GOT3 (cell line): ENCODE data around the gene RNASEH2A.
"Not testable (repeated sequence)": the region's sequence is repeated elsewhere in the genome, so short reads cannot be mapped to it uniquely, and the experiment has no call there.

Experiments used
- DNase-seq: peaks from one replicate; lab custom pipeline; 2025; ENCODE audit warnings: mixed read lengths; lab: John Stamatoyannopoulos, UW

Gene RNASEH2A

DNA sequence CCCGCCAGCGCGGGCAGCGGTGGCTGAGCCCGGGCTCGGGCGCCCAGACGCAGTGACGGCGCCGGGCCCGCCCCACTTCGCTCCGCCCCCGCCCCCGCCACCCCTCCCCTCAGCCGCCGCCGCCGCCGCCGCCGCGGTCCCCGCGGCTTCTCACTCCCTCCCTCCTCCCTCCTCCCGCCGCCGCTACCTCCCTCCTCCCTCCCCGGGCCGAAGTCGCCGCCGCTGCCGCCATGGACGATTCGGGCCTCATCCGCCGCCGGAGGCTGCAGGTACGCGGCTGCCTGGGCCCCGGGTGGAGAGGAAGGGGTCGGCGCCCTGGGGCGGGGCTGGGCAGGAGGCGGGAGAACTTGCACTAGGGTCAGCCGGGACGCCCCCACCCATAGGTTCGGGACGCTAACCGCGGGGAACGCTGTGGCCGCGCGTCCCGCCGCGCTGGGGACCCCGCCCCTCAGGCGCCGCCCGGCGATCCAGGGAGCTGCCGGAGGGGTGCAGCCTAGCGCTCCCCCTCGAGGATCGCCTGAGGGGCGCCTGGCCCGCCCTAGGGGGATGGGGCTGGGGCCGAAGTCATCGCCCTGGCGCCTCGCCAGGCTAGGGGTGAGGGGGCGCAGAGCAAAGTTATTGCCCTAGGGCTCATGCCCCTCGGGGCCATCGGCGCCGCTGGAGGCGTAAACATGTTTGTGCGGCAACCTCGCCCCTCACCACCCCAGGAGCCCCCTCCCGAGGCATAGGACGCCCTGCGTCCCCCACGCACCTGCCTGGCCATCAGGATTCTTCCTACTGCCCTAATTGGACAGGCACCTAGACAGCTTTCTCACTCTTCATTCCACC, 27.6 kb downstream of the RNASEH2A start:
- no peak for DNase-seq

DNA sequence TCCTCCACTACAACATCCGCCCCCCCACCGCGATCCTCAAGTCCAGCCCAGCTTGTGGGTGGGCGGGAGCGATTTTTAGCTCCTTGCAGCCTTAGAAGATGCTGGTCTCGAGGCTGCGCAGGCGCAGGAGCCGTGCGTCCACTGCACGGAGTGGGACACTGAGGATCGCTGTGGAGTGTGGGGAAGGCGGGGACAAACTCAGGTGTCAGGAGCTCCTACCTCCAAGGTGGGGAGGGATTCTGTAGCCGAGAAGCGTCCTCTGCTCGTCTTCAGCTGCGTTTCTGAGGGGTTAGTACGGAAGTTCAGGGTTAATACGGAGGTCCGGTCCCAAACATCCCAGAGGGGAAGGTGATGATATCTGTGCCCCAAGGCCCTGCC, 28.2 kb downstream of the RNASEH2A start, which contains the start of gene RTBDN:
Gene RTBDN (minus strand): TSS at position 14 of the 378 bp plus-strand sequence. CDS start 4,600 bp downstream, outside the sequence.
- no peak for DNase-seq

DNA sequence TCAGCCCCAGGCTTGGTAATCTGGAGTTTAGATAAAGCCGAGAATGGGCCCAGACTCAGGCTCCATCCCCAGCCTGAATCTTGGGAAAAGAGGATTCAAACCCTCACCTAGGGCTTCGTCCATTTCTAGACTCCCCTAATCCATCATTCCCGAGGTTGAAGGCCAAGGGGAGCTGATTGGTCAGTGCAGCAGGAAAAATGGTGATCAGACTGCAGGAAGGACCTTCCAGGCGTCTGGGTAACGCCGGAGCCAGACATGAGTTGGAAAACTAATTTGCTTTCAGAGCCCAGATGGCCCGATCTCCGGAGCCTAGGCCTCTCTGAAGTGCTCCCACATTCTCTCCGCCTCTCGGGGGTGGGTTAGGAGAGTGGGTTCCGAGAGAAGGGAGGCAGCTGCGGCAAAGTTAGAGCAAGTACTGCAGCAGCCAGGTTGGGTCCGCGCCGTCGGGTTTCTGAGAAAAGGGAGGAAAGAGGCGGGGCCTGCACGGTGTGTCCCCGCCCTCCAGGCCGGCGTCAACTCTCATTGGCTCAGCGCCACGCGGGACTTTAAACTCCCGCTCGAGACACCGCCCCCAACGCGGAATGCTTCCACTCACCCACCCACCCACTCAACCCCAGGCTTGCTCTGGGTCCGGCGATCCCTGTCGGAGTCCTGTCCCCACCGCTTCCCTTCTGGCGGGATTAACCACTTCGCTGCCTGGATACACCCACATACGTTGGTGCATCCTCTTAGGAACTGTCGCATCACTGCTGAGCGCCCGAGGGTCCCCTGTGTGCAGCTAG, 28.8 kb downstream of the RNASEH2A start:
- DNase-seq: no peak

DNA sequence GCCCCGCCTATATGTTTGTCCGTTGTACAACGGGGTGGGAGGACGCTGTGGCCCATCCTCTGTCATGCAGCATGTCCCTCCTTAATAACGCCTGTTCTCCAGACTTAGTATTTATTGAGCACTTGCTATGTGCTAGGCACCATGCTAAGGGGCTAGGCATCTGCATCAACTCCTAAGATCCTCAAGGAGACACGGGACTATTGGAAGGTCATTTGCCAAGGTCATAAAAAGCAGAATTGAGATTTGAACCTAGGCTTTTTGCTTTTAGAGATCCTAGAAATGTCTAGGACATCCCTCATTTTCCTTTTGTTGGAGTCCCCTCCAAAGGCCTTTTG, 30.1 kb downstream of the RNASEH2A start:
- DNase-seq: no peak

DNA sequence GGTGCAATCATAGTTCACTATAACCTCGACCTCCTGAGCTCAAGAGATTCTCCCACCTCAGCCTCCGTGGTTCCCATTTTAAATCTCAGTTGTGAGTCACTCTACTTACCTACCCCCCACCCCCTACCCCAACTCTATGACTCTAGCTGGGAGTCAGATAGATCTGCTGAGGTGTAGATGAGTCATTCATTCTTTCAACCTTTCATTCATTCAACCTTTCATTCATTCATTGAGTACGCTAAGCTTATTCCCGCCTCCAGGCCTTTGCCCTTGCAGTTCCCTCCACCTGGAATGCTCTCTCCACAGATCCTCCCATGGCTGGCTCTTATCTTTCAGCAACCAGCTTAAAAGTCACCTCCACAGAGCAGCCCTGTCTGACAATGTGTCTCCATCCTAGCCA, 30.8 kb downstream of the RNASEH2A start:
- DNase-seq: no peak

DNA sequence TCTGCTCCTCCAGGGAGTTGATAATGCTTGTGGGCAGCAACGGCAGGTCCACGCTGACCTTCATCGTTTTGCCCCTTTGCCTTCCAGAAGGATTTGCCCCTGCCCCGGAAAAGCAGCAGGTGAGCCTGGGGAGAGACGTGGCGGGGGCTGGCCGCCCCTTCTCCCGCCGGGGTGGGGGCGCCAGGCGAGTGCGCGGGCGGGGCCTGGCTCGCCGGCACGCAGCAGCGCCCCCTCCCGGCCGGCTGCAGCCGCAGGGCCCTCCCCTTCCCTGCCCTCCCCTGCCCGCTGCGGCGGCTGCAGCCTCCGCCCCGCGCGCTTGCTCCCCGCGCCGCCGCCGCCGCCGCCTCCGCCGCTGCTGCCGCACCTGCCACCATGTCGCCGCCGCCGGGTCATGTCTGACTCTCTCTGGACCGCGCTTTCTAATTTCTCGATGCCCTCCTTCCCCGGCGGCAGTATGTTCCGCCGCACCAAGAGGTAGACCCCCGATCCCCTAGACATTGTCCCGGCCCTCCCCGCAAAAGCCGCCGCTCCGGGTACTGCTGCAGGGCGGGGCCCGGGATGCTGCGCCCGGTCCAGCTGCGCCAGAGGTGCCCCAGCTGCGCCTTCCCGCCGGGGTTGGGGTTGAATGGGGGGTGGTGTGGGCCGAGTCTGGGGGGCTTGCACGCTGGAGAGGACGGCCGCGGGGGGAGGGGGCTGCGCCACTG, 31.9 kb downstream of the RNASEH2A start, which contains the start of gene MAST1:
Gene MAST1 (plus strand): TSS at position 334 of the 704 bp plus-strand sequence. CDS start 58 bp downstream, at position 392.
- no peak for DNase-seq

DNA sequence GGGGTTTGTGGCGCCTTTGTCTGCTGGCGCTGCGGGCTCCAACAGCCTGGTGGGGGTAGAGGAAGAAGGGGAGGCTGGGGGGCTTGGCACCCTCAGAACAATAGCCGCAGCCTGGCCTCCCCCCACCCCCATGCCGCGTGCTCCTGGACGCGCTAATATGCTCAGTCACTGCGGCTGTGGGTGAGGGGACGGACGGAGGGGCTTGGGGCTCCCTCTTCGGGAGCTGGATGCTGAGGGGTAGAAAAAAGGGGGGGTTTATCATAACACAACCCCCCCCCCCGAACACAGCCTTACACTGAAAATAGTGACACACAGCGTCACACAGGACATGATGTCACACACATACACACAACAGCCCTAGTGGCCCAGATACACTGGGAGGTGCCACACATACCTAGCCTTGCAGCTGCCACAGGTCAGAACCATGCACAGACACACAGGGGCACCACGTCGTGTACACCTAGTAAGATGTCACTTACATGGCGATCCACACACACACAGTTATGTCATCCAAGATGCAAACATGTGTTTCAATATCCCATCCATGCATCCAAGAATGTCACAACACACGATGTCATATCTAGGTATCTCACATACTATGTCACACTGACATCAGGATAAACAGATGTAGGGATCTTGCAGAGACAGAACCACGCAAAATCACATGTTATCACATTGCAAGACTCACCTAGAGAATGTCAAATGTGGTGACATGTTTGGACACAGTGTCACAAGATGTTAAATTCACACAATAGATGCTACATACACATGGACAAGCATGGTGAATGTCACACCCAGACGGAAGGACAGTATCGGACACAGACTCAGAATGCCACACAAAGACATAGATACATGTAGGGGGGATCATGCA, 32.7 kb downstream of the RNASEH2A start:
- no peak for DNase-seq

DNA sequence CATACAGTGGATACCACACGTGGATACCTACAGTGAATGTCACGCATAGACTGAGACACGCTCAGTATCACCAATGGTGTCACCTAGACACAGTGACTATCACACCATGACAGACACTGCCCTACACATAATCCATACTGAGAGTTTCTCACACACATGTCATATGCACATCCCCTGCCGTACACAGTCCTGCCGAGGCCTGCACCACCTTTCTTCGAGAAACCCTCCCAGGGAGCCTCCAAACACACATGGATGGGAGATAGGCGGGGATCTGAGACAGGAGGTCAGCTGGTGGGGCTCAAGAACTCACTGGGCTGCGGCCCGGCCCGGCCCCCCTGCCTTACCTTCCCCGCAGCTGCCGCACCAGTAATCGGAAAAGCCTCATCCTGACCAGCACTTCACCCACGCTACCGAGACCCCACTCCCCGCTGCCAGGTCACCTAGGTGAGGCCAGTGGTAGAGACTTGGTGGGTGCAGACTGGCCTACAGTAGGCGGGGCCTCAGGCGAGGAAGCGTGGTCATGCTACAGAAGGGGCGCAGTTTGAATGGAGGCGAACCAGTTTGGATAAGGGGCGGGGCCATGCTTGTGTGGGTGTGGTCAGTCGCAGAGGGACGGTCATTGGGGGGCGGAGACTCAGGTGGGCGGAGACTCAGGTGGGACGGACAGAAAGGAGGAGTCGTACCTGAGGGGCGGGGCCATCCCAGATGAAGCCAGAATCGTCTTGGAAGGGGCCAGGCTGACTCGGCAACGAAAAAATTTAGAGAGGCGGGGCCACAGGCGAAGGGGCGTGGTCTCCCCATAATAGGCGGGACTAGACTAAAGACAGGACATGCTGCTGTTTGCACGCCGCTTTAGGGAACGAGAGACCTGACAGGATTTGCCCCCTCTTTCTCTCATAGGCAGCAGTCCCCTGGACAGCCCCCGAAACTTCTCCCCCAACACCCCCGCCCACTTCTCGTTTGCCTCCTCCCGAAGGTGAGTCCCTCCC, 34.0 kb downstream of the RNASEH2A start:
- peak; percentile 27 for DNase-seq

DNA sequence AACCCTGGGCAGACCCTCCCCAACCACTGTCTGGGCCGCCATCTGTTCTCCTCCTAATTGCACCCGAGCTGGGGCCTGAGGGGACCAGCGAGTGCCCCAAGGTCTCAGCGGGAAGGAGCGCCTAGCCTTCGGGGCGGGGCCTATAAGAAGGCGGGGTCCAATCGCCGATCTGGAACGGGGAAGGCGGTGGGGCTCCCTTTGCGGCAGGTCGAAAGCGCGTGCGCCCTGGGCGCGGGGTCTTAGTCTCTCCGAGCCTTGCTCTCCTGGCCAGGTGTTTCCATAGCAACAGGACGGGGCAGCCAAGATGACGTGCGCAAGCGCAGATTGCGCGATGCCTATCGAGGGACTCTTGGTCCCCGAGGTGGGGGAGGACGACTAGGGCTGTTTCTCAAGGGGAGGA, 34.7 kb downstream of the RNASEH2A start:
- no peak for DNase-seq

DNA sequence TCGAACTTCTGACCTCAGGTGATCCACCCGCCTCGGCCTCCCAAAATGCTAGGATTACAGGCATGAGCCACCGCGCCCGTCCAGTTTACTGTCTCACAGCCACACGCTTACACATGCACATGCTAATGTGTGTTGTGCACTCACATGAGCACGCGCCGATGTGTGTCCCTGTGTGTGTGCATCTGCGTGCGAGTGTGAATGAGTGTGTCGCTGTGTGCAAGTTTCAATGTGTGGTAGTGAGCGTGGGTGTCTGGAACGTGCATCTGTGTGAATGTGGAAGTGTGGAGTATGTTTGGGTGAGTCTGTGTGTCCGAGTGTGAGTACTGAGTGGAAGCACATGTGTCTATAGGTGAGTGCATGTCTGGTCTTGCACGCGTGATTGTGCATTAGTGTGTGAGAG, 36.1 kb downstream of the RNASEH2A start:
- no peak for DNase-seq

DNA sequence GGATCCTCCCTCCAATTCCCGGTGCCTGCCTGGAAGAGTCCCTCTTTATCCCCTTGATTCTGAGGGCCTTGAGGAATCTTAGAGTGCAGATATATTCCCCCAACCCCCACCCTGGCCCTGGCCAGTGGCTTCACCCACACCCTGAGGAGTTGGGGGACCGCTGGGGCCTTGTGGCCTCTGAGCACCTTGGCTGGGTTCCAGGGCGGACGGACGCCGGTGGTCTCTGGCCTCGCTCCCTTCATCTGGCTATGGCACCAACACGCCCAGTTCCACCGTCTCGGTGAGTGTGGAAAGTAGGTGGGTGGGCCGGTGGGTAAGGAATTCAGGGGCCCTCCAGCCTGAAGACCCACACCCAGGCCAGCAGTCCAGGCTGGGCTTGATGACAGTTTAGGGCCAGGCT, 36.9 kb downstream of the RNASEH2A start:
- DNase-seq: no peak

DNA sequence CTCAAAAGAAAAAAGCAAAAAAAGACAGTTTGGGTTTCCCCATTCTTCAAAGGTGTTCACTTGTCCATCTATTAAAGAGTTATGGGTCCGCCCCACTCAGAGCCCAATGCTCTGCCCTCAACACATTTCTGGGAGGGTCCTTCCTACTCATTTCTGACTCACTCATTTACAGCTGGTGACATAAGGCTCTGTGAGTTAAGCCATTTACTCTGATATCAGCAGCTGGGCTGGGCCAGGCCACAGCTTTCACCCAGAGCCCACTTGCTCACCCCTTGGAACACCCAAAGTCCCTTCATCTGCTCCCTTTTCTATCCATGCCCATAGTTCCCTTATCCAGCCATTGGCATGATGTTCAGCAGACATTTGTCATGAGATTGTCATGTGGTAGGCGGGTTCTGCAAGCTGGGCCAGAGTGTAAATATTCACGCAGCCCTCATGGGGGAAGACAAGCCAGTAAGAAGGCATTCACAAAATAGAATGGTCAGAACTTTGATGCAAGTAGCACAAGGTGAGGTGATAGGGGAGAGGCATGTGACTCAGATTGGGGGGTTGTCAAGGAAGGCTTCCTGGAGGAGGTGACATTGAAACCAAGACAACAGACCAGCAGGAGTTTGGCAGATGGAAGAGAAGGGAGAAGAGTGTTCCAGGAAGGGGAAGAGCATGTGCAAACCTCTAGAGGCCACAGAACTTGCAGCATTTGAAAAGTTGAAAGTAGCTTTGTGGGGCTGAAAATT, 37.8 kb downstream of the RNASEH2A start:
- DNase-seq: no peak

DNA sequence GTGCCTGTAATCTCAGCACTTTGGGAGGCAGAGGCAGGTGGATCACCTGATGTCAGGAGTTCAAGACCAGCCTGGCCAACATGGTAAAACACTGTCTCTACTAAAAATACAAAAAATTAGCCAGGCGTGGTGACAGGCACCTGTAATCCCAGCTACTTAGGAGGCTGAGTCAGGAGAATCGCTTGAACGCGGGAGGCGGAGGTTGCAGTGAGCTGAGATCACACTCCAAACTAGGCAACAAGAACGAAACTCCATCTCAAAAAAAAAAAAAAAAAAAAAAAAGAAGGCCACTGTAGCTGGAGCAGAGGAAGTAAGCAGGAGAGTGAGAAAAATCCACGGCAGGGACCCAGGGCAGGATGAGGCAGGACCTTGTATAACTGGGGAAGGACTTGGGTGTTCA, 40.2 kb downstream of the RNASEH2A start:
- DNase-seq: not testable (repeated sequence)

DNA sequence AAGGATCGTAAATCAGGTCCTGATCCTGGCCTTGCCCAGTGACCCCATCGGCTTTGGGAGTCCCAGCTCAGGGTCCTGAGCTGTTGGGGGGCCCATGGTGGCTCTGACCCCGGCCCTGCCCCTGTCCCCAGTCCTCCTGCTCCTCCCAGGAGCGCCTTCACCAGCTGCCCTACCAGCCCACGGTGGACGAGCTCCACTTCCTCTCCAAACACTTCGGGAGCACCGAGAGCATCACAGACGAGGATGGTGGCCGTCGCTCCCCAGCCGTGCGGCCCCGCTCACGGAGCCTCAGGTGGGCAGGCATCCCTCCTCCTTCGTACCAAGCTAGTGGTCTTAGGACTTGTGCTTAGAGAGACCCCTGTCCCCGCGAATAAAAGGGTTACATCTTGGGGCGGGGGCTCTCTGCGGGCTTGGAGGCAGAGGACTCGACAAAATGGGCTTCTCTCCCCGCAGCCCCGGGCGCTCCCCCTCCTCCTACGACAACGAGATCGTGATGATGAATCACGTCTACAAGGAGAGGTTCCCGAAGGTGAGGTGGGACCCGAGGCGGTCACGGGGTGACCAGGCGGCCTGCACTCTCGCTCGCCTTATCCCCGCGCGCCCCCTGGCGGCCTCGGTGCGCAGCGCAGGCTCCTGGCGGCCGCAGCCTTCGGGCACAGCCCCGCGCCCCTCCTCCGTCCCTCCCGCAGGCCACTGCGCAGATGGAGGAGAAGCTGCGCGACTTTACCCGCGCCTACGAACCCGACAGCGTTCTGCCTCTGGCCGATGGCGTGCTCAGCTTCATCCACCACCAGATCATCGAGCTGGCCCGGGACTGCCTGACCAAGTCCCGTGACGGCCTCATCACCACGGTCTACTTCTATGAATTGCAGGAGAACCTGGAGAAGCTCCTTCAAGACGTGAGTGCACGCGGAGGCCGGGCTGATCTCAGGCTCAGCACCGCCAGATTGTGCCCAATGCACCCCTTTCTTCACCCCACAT, 41.1 kb downstream of the RNASEH2A start:
- peak; percentile 53 for DNase-seq

DNA sequence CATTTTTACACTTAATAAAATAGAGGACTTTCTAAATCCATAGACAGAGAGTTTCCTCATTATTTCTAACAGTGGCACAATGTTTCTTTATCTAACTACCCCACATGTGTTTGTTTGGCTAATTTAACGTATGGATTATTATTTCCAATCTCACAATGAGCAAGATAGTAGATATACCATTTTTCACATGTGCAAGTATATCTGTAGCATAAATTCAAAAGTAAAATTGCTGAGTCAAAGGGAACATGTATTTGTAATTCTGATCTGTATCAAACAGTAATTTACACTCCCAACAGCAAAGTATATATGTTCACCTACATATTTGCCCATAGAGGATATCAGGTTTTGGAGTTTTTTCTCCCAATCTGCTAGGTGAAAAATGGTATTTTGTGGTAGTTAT, 50.3 kb downstream of the RNASEH2A start:
- DNase-seq: no peak

DNA sequence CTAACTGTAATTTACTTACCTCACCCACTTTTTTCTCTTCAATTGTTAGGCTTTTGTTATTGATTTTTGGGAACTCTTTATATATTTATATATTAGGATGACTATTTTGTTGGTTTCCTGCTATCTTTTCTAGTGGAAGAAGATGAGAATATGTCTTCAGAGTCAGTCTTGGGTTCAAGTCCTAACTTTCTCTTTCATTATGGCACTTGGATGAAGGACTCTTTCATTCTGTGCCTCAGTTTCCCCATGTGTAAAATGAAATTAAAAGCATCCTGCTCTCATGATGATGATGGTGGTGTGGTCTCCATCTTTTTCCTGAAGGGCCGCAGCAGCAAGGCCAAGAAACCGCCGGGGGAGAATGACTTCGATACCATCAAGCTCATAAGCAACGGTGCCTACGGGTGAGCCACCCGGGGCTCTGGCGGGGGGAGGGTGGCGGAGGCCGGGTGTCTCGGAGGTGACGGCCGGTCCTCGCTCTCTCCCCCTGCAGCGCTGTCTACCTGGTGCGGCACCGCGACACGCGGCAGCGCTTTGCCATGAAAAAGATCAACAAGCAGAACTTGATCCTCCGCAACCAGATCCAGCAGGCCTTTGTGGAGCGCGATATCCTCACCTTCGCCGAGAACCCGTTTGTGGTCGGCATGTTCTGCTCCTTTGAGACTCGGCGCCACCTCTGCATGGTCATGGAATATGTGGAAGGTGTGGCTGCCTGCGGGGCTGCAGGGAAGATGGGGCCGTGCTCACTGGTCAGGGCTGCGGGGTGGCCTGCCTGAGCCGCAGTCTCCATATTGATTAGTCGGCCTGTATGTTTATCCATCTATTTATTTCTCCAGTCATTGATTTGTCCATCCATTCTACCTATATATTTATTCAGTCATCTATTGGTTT, 51.9 kb downstream of the RNASEH2A start:
- DNase-seq: no peak

DNA sequence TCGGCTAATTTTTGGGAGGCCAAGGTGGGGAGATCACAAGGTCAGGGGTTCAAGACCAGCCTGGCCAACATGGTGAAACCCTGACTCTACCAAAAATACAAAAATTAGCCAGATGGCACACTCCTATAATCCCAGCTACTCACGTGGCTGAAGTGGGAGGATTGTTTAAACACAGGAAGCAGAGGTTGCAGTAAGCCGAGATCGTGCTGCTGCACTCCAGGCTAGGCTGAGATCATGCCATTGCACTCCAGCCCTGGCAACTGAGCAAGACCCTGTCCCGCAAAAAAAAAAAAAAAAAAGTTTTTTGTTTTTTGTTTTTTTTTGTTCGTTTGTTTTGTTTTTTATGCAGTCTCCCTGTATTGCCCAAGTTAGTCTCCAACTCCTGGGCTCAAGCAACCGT, 53.2 kb downstream of the RNASEH2A start:
- DNase-seq: no peak
